PC-9 (cell line): ENCODE data around the gene IDH3G. TPM values are rescaled to one million over a fixed set of nuclear protein-coding genes. Genes with fewer than 3 reads are reported as not detected.
"Not testable (repeated sequence)": the region's sequence is repeated elsewhere in the genome, so short reads cannot be mapped to it uniquely, and the experiment has no call there.

Source experiments
- BruUV-seq: library from RNA; stranded (reverse); fragments of 400-500 nt; replicated peaks from 2 replicates; lab custom pipeline; 2021; lab: Mats Ljungman, UMichigan
- CTCF ChIA-PET: fragments of 300-600 bp; sonication (Branson Sonifier 250); formaldehyde crosslinking; loops from one replicate; lab custom pipeline; 2022; ENCODE audit warnings: antibody characterized with exemption; lab: Charles Lee
- POLR2A ChIA-PET: fragments of 300-600 bp; sonication (Branson Sonifier 250); formaldehyde crosslinking; loops from one replicate; lab custom pipeline; 2022; ENCODE audit warnings: antibody characterized with exemption; ENCODE audit not compliant: unreplicated experiment; lab: Charles Lee
- DNase-seq, 2 experiments: peaks; one replicate each; pipeline versions ENCODE4 v3.0.0 to v3.0.0-alpha.2; 2015 to 2022; ENCODE audit warnings: mixed read lengths in 1 of 2
- H2AFZ ChIP-seq: fragments of 200-600 bp; sonication (generic); 2 replicates; pipeline ENCODE4 v1.8.1; 2017; ENCODE audit warnings: antibody characterized with exemption
- H3F3A ChIP-seq: fragments of 200-600 bp; sonication (generic); 2 replicates; pipeline ENCODE4 v1.8.1; 2017; ENCODE audit warnings: antibody characterized with exemption, mild to moderate bottlenecking, low read depth; ENCODE audit not compliant: insufficient read depth
- H3K27ac ChIP-seq: fragments of 200-600 bp; sonication (generic); 2 replicates; pipeline ENCODE4 v1.6.1; 2016; ENCODE audit warnings: mixed run types
- H3K27me3 ChIP-seq: fragments of 200-600 bp; sonication (generic); 2 replicates; pipeline ENCODE4 v1.6.1; 2016; ENCODE audit warnings: low read depth, mixed run types; ENCODE audit not compliant: insufficient read depth
- H3K36me3 ChIP-seq: fragments of 200-600 bp; sonication (generic); 2 replicates; pipeline ENCODE4 v1.6.1; 2016; ENCODE audit warnings: low read depth, mixed run types
- H3K4me1 ChIP-seq: fragments of 200-600 bp; sonication (generic); replicated peaks from 2 replicates; pipeline ENCODE4 v1.6.1; 2016; ENCODE audit warnings: mixed run types; ENCODE audit not compliant: insufficient read depth
- H3K4me2 ChIP-seq: fragments of 200-600 bp; sonication (generic); 2 replicates; pipeline ENCODE4 v1.6.1; 2017; ENCODE audit warnings: mixed run types
- H3K4me3 ChIP-seq: fragments of 200-600 bp; sonication (generic); 2 replicates; pipeline ENCODE4 v1.6.1; 2016; ENCODE audit warnings: mixed run types
- H3K79me2 ChIP-seq: fragments of 200-600 bp; sonication (generic); 2 replicates; pipeline ENCODE4 v1.6.1; 2017; ENCODE audit warnings: low read depth, mixed run types
- H3K9me2 ChIP-seq: fragments of 200-600 bp; sonication (generic); 2 replicates; pipeline ENCODE4 v1.8.1; 2017; ENCODE audit warnings: mild to moderate bottlenecking; ENCODE audit not compliant: insufficient read depth
- H3K9me3 ChIP-seq: fragments of 200-600 bp; sonication (generic); 2 replicates; pipeline ENCODE4 v1.8.1; 2016; ENCODE audit warnings: low read depth; ENCODE audit not compliant: insufficient read depth
- H4K20me1 ChIP-seq: fragments of 200-600 bp; sonication (generic); 2 replicates; pipeline ENCODE4 v1.8.1; 2017; ENCODE audit not compliant: insufficient read depth
- CTCF ChIP-seq: fragments of 200-600 bp; sonication (generic); conservative IDR thresholded peaks from 2 replicates; pipeline ENCODE4 v1.6.1; 2017; ENCODE audit warnings: mixed run types, antibody characterized with exemption, mild to moderate bottlenecking, moderate library complexity
- EZH2 ChIP-seq: fragments of 200-600 bp; sonication (generic); IDR thresholded peaks from 2 replicates; pipeline ENCODE4 v1.8.0; 2017; ENCODE audit warnings: antibody characterized with exemption, low read depth
- intact Hi-C: fragments of 100-400 bp; cut with micrococcal nuclease; formaldehyde crosslinking; loops from one replicate; pipeline ENCODE4 v1.10.0; 2022; ENCODE audit not compliant: unreplicated experiment
- total RNA-seq: library from RNA; stranded (reverse); gene quantifications from 2 replicates; pipeline ENCODE4 v1.2.3, GENCODE V29; 2021

IDH3G gene
- total RNA-seq, 1 experiment from 2014 or later = 63.4 TPM

DNA sequence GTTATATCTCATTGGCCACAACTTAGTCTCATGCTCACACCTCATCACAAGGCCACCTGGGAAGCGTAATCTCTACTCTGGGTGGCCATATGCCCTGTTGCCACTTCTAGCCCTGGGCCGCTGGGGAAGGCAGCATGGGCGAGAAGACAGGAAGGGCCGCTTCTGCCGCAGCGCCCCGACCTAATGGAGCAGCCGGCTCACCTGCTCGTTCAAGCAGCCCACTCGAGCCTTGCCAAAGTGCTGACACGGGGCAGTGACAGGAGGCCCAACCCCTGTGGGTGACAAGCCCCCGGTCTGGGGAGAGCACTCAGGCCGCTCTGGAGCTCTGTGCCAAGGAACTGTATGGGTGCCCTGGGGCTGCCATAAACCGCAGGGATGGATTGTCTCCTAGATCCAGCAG is 52.1 kb downstream of the IDH3G start:
- H3K4me3 ChIP-seq, H3K9me2 ChIP-seq, POLR2A ChIA-PET, H3K9me3 ChIP-seq, H4K20me1 ChIP-seq, H3K36me3 ChIP-seq, H3K4me1 ChIP-seq, BruUV-seq, H3K27me3 ChIP-seq, H3K27ac ChIP-seq, H2AFZ ChIP-seq, intact Hi-C loops, H3K4me2 ChIP-seq, DNase-seq, H3K79me2 ChIP-seq, CTCF ChIA-PET, H3F3A ChIP-seq: not testable (repeated sequence)

DNA sequence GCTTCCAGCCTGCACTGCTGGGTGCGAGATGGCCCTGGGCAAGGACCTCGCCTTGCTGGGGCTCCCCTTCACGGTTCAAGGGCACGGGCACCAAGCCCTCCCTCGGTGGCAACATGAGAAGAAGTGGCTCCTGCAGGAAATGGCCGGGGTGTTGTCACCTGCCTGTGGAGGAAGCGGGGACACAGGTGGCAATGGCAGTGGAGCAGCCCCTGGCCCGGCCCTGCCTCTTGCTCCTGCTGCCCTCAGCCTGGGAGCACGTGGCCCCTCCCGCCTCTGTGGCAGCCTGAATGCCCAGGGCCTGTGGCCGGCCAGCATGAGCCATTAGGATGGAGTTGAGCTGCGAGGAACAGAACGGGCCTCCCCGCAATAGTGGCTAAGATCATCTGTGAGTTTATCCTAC is 52.7 kb downstream of the IDH3G start:
- Histone ChIP-seq H3K4me1 (no peaks in the 10 kb centered on the region), H3K4me2 (no peak overlapping the region), H3F3A (no peaks in the 10 kb centered on the region), H3K9me2 (no peaks in the 10 kb centered on the region), H2AFZ (no peak overlapping the region), H3K4me3 (no peak overlapping the region), H3K79me2 (no peaks in the 10 kb centered on the region), H3K36me3 (no peaks in the 10 kb centered on the region), H3K27me3 (no peaks in the 10 kb centered on the region), H3K9me3 (no peaks in the 10 kb centered on the region), H4K20me1 (no peaks in the 10 kb centered on the region), H3K27ac (no peak overlapping the region)
- ChIA-PET POLR2A (no interaction called here), CTCF (no interaction called here)
- no TSS peak for BruUV-seq
- TF ChIP-seq CTCF (no peak), EZH2 (no peak)
- intact Hi-C loops = no loop called here
- no peak for DNase-seq

DNA sequence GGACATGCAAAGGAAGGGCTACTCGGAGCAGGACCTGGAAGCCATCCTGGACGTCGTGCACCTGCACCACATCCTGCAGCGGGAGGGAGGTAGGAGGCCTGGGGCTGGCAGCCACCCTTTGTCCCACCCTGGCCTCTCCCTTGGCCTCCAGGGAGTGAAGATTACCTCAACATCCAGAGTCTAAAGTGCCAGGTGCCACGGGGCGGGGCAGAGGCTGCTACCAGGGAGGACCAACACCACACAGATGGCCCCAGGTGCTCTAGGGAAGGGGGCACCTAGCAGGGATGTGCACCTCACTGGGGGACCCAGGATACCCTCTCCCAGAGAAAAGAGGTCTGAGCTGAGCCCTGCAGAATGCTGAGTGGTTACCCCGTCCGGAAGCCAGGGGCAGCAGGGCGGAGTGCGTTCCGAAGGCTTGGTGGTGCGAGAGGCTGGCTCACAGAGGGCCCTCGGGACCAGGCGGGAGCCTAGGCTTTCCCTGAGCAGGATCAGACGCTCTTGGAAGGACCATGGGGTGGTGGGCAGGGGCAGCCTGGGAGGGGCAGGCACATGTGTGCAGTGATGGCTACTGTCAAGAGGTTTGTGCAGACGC is 53.4 kb downstream of the IDH3G start:
- H2AFZ ChIP-seq = no peak overlapping the region
- CTCF ChIA-PET = no interaction called here

More for the DNA sequence above, 53.4 kb downstream of the IDH3G start:
- Histone ChIP-seq H3K4me3 (no peak overlapping the region), H3K79me2 (no peaks in the 10 kb centered on the region), H3F3A (no peaks in the 10 kb centered on the region), H4K20me1 (no peaks in the 10 kb centered on the region), H3K4me2 (no peak overlapping the region), H3K9me2 (no peaks in the 10 kb centered on the region), H3K36me3 (no peaks in the 10 kb centered on the region), H3K27me3 (no peaks in the 10 kb centered on the region), H3K9me3 (no peaks in the 10 kb centered on the region), H3K4me1 (no peaks in the 10 kb centered on the region), H3K27ac (no peak overlapping the region)
- intact Hi-C loops = no loop called here
- POLR2A ChIA-PET = no interaction called here
- BruUV-seq = no TSS peak
- DNase-seq = no peak
- no peak for TF ChIP-seq EZH2
- no peak for TF ChIP-seq CTCF
